ENCODE results near the gene C11orf97.
A peak's percentile ranks its signal among the peaks of the same experiment; 100 is the strongest.
"Not testable (repeated sequence)": the region's sequence is repeated elsewhere in the genome, so short reads cannot be mapped to it uniquely, and the experiment has no call there.

C11orf97 gene, protein sequence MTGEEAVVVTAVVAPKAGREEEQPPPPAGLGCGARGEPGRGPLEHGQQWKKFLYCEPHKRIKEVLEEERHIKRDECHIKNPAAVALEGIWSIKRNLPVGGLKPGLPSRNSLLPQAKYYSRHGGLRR

DNA sequence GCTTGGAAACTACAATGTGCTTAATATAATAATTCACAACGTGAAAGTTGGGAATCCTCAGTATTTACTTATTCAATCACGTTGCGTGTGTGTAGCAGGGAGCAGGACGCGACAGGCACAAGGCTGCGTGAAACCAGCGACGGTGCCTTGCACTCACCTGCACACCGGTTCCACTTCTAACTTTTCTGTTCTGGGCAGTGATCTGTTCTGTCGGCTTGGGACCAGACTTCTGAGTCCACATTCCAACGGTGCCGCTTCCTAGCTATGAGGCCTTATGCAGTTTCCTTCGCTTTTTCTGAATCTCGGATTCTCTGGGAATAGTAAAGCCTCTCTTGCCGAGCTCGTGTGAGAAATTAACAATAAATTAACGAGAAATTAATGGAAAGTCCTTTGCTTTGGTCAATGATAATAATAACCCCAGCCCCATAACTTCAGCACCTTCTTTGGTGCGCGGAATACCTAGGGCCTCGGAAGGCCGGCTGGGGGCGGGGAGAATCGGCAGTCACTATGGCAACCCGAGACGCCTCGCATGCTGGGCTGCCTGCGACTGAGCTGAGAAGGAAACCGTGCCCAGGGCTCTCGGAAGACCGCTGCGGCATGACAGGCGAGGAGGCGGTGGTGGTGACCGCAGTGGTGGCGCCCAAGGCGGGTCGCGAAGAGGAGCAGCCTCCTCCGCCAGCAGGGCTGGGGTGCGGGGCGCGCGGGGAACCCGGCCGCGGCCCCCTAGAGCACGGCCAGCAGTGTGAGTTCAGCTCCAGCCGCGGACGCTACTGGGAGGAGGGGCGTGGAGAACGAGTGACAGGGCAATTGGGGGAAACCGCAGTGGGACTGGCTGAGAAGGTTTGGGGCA, at the start of gene C11orf97:
TSS of gene C11orf97 (plus strand) at position 530 of the 850 bp plus-strand sequence. CDS start at position 598, 68 bp downstream.
- peak; percentile 3 for DNase-seq (ENCODE audit: low read depth)

DNA sequence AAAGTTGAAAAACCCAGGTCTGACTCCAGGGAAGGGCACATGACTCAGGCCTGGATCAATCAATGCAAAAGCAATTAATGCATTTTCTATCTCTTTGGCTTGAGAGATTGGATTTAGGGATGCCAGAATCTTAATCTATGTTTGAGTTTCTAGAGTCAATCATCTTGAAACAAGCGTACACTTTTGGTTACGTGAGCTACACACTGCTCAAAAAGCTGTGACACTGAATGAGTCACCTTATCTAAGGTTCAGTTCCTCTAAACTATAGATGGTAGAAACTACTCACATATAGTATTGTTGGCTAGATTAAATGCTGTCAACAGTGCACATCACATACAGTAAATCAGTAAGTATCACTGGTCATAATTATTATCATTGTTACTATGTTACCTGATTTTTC, 42.8 kb upstream of the C11orf97 start:
- no peak for DNase-seq (ENCODE audit: low read depth)

DNA sequence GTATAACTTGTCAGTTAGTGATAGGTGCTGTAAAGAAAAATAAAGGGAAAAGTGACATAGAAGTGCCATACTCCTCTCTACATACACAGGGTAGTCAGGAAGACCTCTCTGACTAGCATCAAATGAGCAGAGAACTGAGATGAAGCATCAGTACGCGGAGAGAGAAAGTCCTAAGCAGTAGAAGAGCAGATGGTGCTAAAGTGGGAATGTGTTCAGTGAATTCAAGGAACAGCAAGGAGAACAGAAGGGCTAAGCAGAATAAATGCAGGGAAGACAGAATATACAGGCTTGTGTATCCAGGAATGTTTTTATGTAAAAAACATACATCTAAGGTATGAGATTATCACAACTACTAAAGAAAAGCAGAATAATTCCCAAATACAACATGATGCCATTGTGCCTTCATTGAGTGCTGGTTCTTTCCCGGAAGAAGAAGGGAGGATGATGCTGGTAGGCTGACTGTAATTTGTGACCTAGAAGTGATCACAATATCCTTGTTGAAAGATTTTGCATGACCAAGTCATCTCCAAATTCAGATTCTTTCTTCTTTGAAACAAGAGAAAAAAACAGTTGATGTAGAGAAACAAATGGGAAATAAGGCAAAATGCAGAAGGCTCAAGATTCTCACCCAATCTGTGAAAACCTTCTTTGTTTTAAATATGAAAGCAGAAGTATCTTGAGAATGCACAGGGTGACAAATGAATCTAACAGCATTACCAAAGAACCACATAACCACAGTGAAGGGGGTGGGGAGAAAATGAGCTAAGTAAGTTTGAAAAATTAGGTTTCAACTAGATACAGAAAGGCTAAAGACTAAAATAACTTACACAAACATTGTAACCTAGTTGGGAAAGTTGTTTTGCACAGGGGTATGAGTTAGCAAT, 39.1 kb upstream of the C11orf97 start:
- DNase-seq (ENCODE audit: low read depth) = no peak

DNA sequence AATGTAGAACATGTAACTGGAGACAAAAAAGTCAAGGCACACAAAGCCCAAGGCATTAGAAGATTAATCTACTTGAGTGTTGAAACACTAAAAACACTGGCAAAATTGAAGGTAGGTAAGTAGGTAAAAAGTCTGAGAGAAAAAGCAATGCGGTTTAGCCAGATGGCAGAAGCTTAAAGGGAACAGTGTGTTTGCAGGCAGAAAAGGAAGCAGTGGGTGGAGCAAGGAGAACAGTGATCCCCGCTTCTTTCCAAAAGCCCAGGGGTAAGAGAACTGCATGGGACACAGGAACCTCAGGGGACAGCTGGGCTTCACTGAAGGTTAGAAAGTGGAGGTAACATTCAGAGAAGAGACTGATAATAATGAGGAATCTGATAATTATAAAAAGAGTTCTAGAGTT, 34.6 kb upstream of the C11orf97 start:
- no peak for DNase-seq (ENCODE audit: low read depth)

DNA sequence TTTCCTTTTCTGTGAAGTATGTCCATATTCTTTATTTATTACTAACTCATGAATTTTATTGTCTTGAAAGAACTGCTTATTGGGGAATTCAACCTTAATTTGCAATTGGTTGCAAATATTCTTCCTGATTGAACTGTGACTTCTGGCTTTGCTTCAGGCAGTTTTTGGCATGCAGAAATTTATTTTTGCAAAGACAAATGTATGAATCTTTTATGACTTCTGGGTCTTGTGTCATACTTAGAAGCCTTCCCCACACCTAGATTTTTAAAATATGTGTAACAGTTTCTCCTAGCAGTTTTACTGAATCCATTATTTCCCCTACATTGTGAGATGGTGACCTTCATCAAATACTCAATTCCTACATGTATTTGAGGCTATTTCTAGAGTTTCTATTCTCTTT, 30.9 kb upstream of the C11orf97 start:
- DNase-seq (ENCODE audit: low read depth) = no peak

DNA sequence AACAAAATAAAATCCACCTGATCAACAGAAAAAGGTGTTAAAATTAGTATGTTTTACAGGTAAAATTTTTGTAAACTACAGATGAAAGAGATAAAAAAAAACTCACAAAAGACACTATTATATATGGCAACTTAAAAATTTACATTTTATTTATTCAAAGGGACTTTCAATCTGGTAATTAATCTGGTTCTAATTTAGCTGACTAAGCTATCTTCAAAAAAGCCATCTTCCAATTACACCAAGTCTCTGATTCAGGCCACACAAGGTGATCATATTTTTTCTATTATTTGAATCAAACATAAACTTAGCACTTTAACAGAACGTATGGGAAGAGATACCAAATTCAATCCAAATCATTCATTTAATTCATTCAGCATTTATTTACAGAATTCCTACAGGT, 26.2 kb upstream of the C11orf97 start:
- DNase-seq (ENCODE audit: low read depth) = no peak

DNA sequence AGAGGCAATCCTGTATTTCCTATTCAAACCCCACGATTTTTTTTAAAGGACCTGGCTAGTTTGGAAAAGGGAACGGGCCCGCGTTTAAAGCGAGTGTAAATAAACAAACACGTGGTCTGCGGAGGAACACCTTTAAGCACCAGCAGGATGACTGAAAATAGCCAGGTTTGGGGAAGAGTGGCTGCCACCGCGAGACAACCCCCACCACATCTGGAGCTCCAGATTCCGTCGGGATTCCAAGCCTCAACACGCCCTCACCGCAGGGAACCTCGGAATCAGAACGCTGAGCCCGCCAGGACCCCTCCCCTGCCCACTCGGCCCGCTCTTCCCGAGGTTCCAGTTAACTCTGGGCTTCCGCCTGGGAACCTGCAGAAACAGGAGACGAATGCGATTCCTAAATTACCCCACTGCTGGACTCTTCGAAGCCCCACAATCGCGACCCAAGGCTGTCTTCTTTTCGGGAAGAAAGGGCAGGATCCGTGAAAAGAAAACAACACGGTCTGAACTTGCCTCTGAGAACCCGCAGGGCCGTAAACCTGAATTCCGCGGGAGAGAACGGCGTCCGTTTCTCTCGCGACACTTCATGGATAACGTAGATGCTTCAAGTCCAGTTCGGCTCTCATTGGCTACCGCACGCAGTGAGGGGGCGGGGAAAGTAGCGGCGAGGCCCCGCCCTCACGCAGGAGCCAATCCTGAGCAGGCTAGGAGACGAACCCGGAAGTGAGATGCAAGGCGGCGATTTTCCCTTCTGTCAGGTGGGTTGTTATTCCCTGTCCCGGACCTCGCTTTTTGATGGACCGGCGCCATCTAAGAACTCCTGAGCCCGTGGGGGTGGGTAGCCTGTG, 18.8 kb upstream of the C11orf97 start, which contains the start of the genes ANKRD49 and MRE11:
TSS of gene ANKRD49 (plus strand) at position 704 of the 845 bp plus-strand sequence. CDS start 2,710 bp downstream, outside the sequence.
TSS of gene MRE11 (minus strand) at position 564 of the 845 bp plus-strand sequence. CDS start 1,043 bp downstream, outside the sequence.
- peak; percentile 94 for DNase-seq (ENCODE audit: low read depth)

DNA sequence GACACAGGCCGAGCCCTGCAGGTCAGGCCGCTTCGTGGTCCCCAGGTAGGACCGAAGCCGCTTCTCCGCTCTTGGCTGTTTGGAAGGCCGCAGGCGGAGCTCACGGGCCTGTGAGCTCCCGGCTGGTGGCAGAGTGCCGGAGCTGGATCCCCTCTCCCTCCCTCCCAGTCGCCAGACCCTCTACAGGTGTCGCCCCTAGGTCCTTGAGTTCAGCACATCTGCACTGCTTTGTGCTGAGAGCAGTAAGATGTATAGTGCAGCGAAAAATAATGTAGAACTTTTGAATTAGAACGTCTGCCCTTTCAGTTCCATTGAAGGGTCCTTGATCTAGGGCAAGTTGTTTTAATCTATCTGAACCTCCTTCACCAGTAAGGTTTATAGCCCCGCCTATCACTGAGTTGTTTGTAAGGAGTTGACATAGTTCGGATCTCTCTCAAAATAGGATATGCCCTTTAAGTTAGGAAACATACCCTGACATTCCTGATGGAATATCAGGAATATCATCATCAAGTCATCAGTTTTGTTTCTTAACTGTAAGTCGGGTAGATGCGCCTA, 18.1 kb upstream of the C11orf97 start:
- no peak for DNase-seq (ENCODE audit: low read depth)

DNA sequence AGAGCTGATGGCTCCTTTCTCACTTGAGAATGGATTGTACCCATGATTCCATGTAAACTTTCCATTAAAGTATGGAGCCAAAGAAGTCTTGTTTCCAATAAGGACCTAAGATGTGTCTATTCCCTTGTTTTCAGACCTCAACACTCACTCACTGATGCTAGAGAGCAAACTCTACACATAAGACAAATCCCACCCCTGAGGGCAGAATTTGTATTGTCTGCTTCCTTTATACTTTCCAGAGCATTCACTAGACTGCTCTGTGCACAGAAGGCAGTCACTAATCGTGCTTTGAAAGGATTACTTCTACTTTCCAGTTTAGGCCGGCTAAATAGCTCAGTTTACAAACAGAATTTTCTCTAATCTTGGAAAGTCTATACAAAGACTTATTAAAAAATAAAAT, 12.1 kb upstream of the C11orf97 start:
- no peak for DNase-seq (ENCODE audit: low read depth)

DNA sequence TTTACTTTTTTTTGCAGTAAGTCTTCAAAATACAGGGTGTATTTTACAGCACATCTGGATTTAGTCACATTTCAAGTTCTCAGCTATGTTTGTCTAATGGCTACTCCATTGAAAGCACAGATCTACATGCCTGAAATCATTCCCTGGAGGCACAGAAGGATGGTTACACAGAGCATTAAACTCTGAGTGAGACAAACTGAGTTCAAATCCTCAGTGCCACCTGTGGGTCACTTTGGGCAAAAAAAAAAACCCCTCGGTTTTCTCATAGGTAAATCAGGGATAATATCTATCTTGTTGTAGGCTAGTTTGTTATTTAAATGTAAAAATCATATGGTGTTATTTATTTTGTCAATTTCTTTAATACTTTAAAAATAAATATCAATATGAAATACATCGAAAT, 10.7 kb upstream of the C11orf97 start:
- DNase-seq (ENCODE audit: low read depth) = no peak

DNA sequence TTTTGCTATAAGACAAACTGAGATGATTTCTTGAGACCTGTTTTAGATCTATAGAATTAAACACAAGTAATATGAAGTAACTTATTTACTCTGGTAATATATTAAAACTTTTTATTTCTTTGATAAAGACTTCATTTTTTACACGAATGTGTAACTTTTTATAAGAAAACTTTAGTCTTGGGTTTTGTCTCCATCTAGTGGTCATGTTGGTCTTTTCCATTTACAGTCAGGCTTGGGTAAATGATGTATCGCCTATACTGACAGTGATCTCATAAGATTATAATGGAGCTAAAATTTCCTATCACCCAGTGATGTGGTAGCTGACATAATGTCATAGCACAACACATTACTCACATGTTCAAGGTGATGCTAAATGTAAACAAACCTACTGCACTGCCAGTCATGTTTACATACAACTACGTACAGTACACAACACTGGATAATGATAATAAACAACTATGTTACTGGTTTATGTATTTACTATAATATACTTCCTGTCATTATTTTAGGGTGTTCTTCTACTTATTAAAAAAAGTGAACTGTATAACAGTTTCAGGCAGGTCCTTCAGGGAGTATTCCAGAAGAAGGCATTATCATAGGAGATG, 7.5 kb upstream of the C11orf97 start:
- DNase-seq (ENCODE audit: low read depth) = no peak

DNA sequence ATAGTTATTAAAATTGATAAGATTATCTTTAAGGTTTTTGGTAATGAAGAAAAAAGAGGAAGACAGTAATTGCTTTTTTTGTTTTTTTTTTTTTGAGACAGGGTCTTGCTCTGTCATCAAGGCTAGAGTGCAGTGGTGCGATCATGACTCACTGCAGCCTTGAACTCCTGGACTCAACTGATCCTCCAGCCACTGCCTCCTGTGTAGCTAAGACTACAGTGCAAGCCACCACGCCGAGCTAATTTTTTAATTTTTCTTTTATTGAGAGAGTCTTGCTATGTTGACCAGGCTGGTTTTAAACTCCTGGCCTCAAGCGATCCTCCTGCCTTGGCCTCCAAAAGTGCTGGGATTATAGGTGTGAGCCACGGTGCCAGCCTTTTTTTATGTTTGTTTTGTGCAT, 5.7 kb upstream of the C11orf97 start:
- DNase-seq (ENCODE audit: low read depth) = not testable (repeated sequence)

DNA sequence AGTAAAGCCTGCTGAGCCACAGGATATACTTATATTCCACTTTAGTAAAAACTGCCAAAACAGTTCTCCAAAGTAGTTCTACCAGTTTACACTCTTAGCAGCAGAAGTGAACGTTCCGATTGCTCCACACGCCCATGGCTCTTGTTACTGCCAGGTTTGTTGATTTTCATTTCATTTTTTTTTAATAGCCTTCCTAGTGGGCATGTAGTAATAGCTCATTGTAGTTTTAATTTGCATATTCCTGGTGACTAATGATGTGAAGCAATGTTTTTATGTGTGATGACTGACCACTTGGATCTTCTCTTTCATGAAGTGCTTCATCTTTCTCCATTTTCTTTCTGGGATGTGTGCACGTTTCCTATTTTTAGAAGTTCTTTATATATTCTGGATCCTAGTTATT, 4.8 kb upstream of the C11orf97 start:
- DNase-seq (ENCODE audit: low read depth) = no peak

DNA sequence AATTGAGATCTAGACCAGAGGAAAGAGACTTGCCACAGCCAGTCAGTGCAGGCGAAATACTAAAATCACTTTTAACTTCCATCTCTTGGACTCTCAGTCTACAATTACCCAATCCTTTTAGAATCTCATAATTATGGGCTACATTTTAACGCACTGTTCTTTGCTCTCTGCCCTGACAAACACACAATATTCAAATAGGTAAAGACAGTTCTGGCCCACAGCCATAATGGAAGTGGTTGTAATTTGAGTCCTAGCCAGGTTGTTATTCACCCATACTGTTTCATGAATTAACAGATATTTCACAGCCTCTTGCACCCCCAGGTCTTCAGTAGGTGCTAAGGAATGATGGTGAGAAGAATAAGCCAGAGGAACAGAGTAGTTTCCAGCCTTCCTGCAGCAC, 830 bp downstream of the C11orf97 start:
- no peak for DNase-seq (ENCODE audit: low read depth)

DNA sequence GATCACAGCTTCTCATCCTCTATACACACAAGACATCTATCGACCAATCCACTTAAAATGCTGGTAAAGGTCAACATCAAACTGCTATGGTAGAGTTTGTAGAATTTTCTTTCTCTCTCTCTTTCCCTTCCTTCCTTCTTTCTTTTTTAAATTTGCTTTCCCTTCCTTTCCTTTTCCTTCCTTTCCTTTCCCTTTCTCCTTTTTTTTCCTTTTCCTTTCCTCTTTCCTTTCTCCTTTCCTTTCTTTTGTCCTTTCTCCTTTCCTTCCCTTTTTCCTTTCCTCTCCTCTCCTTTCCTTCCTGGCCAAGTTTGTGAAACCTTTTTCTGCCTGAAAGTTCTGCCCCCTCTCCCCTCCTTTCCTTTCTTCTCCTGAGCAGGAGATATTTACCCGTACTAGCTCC, 3.1 kb downstream of the C11orf97 start:
- DNase-seq (ENCODE audit: low read depth) = no peak

DNA sequence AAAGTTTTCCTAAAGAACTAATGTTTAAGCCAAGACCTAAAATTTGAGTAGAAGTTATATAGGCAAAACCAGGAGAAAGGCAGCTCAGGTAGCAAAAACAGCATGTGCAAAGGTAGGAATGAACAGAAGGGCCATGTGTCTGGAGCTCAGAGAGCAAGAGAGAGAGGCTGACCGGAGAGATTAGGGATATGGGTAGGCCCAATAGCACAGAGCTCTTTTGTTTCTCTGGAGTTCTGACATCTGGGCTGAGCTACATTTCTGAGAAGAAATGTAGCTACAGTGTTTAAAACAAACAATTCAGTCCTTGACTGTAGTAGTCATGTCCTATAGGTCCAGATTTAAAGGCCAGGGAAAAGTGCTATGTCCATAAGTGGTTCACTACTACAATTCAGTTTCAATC, 4.5 kb downstream of the C11orf97 start:
- DNase-seq (ENCODE audit: low read depth) = no peak

DNA sequence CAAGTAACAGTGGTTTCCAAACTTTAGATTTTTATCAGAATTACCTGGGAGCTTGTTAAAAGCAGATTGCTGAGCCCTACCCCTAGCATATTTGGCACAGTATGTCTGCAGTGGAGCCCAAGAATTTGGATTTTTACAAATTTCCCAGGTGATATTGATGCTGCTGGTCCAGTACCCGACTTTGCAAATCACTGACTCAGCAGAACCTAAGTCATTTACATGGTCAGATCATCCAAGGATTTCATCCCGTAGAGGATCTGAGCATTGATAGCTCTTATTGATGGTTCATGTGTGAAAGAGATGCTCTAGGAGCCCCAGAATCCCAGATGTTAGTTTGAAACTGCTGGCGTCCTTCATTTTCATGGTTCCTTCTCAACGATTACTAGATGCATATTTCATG, 6.0 kb downstream of the C11orf97 start:
- DNase-seq (ENCODE audit: low read depth) = no peak

DNA sequence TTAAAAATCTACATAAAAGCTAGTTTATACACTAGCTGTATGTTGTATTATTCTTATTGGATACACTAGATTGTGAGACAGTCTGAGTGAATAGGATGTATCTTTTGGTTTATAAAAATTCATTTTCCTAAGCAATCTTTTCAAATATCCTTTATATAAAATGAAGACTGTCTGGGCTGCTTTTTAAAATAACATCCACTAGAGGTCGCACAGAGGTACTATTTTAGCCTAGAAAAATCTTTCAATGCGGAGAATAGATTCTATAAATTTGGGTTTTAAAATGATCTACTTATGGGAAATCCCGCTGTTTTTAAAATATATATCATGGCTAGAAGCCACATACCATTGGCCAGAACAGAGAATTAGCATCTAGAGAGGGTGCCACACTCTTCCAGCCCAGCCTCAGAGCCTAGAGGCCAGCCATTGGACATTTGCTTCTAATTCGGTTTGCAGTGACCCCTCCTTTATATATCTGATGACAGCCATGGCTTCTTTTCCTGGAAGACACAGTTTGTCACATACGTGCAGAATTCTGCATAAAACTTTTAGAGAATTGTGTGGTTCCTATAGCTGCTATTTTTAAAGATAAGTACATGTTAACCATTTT, 7.3 kb downstream of the C11orf97 start:
- no peak for DNase-seq (ENCODE audit: low read depth)

DNA sequence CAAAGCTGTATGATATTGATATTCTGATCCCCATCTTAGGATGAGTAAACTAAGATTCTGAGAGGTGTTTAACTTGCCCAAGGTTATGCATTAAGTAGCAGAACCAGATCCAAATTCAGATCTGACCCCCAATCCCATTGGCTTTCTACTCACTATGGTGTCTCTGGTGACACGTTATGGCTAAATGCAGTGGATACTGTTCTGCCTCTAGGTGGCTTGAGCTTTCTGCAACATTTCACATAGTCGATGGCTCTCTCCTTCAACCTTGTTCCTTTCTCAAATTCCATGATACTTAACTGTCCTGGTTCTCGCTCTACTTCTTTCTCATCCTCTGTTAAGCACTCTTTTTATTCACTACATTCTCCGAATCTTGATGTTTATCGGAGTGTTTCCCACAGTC, 9.4 kb downstream of the C11orf97 start:
- no peak for DNase-seq (ENCODE audit: low read depth)

DNA sequence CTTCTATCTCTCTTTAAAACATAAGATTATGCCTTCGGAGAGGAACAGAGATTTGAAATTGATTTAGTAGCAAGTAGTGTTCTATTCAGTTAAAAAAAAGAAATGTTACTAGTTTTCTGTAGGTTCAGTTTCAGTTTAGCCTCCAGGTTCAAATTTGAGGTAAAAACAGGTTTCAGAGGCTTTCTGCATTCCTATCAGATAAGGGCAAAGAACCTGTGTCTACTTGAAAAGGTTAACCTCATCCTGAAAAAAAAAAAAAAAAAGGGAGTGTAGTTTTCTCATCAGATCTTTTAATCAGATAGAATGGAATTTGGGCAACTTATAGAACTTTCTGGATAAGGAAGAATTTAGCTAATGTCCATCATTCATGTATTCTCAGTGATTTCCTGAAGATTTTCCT, 12.1 kb downstream of the C11orf97 start:
- DNase-seq (ENCODE audit: low read depth) = no peak

All from T-helper 22 cell (primary cell).